Keratinocyte (primary cell): Measurements from ENCODE around the gene LYZL1. TPM values are rescaled to one million over a fixed set of nuclear protein-coding genes. Genes with fewer than 3 reads are reported as not detected.

Source experiments
- DNase-seq: peaks from one replicate; pipeline ENCODE4 v3.0.0-alpha.2; 2011; ENCODE audit warnings: low read depth, missing footprints, low spot score
- FAIRE-seq: peaks from 2 replicates; lab custom pipeline; 2011; peaks lifted over from hg19 to GRCh38; lab: Jason Lieb, UNC
- H2AFZ ChIP-seq: 2 replicates; pipeline ENCODE4 v1.6.0; 2012; ENCODE audit warnings: low read length, control low read depth, inconsistent platforms; ENCODE audit not compliant: control insufficient read depth
- H3K27ac ChIP-seq: 2 replicates; pipeline ENCODE4 v1.5.1; 2011; ENCODE audit warnings: low read length; ENCODE audit not compliant: control insufficient read depth, insufficient read depth
- H3K27me3 ChIP-seq: 3 replicates; pipeline ENCODE4 v1.6.0; 2011; ENCODE audit warnings: low read length; ENCODE audit not compliant: control insufficient read depth, insufficient read depth; ENCODE audit errors: extremely low read depth
- H3K36me3 ChIP-seq, 2 experiments: 2 replicates in 1 of 2; 3 replicates in 1 of 2; pipeline ENCODE4 v1.5.1; 2011; ENCODE audit warnings: low read length in 2 of 2, mild to moderate bottlenecking in 1 of 2; ENCODE audit not compliant: control insufficient read depth in 2 of 2, insufficient read depth in 2 of 2; ENCODE audit errors: extremely low read depth in 1 of 2
- H3K4me1 ChIP-seq: 3 replicates; pipeline ENCODE4 v1.5.1; 2011; ENCODE audit warnings: low read length; ENCODE audit not compliant: control insufficient read depth, insufficient read depth; ENCODE audit errors: extremely low read depth
- H3K4me2 ChIP-seq: 3 replicates; pipeline ENCODE4 v1.6.0; 2011; ENCODE audit warnings: low read depth, low read length; ENCODE audit not compliant: control insufficient read depth, insufficient read depth; ENCODE audit errors: extremely low read depth
- H3K4me3 ChIP-seq, 3 experiments: fragments of 200-600 bp in 1 of 3; sonication (generic) in 1 of 3; 2 replicates in 2 of 3; 3 replicates in 1 of 3; pipeline ENCODE4 v1.5.1; 2011 to 2016; ENCODE audit warnings: low read length in 3 of 3, mild to moderate bottlenecking in 3 of 3, control low read depth in 2 of 3, inconsistent platforms in 1 of 3, low read depth in 1 of 3, mixed read lengths in 1 of 3, mixed run types in 1 of 3, moderate library complexity in 1 of 3; ENCODE audit not compliant: control insufficient read depth in 2 of 3, insufficient read depth in 2 of 3; ENCODE audit errors: extremely low read depth in 1 of 3
- H3K79me2 ChIP-seq: 2 replicates; pipeline ENCODE4 v1.6.0; 2012; ENCODE audit warnings: low read length; ENCODE audit not compliant: control insufficient read depth, insufficient read depth
- H3K9ac ChIP-seq: 3 replicates; pipeline ENCODE4 v1.6.0; 2011; ENCODE audit warnings: low read length; ENCODE audit not compliant: control insufficient read depth, insufficient read depth; ENCODE audit errors: extremely low read depth
- H3K9me1 ChIP-seq: 3 replicates; pipeline ENCODE4 v1.6.0; 2011; ENCODE audit warnings: low read length; ENCODE audit not compliant: control insufficient read depth, insufficient read depth; ENCODE audit errors: extremely low read depth
- H3K9me3 ChIP-seq: 2 replicates; pipeline ENCODE4 v1.5.1; 2012; ENCODE audit warnings: low read depth, low read length; ENCODE audit not compliant: control insufficient read depth
- H4K20me1 ChIP-seq: 3 replicates; pipeline ENCODE4 v1.6.0; 2011; ENCODE audit warnings: low read length; ENCODE audit not compliant: control insufficient read depth, insufficient read depth; ENCODE audit errors: extremely low read depth
- CTCF ChIP-seq, 3 experiments: IDR thresholded peaks in 1 of 3; conservative IDR thresholded peaks in 1 of 3; optimal IDR thresholded peaks in 1 of 3; 2 replicates in 2 of 3; 3 replicates in 1 of 3; pipeline versions ENCODE3 to v1.5.1; 2011; ENCODE audit warnings: low read length in 3 of 3, mild to moderate bottlenecking in 3 of 3, moderate library complexity in 2 of 3, control low read depth in 1 of 3, inconsistent platforms in 1 of 3; ENCODE audit not compliant: insufficient read depth in 2 of 3; ENCODE audit errors: extremely low read depth in 1 of 3
- EZH2 ChIP-seq: IDR thresholded peaks from one replicate; pipeline ENCODE4 v1.6.1; 2012; ENCODE audit warnings: inconsistent platforms, mild to moderate bottlenecking, low read length, moderate library complexity
- dilution Hi-C: fragments of 300-500 bp; cut with MboI; formaldehyde crosslinking; loops from one replicate; pipeline ENCODE4 v1.7.0; 2020; ENCODE audit warnings: low sequenced_read_pairs; ENCODE audit not compliant: extremely low pct_ligation_motif_present
- polyA plus RNA-seq, 5 experiments: library from polyadenylated mRNA; depleted of rRNA in 3 of 5; stranded (reverse) in 3 of 5; stranded (forward) in 1 of 5; unstranded in 1 of 5; fragments of >200 nt; gene quantifications; 1 replicate in 1 of 5; 2 replicates in 3 of 5; 3 replicates in 1 of 5; pipeline versions ENCODE4 v1.2.1 to v1.2.3, GENCODE V29; 2011 to 2012; ENCODE audit warnings: missing spikeins in 2 of 5, low read depth in 1 of 5, low replicate concordance in 1 of 5

The LYZL1 gene
- polyA plus RNA-seq, 1 donor (not counting 4 experiments of a cell fraction or from before 2014, with no cell fraction given), result not detected

- Histone ChIP-seq H3K9me3 (no peaks in the 10 kb centered on the region), H3K9ac (no peak overlapping the region)
- no peak for FAIRE-seq
Observed at GRCh38 chr10:29252811-29253689, 35.8 kb upstream of the LYZL1 start.

GRCh38 chr10:29253690-29254029 lies 35.2 kb upstream of the LYZL1 start:
- no peak for FAIRE-seq

More at GRCh38 chr10:29252811-29253689, 35.8 kb upstream of the LYZL1 start:
- Histone ChIP-seq H3K27ac (no peak overlapping the region), H4K20me1 (no peaks in the 10 kb centered on the region), H2AFZ (no peak overlapping the region), H3K36me3 (no peaks in the 10 kb centered on the region), H3K4me1 (no peaks in the 10 kb centered on the region), H3K4me2 (no peak overlapping the region), H3K4me3 (no peak overlapping the region), H3K9me1 (no peaks in the 10 kb centered on the region), H3K79me2 (no peaks in the 10 kb centered on the region), H3K27me3 (peaks cover 35% of the 10 kb centered on the region)
- DNase-seq, result no peak
- no peak for TF ChIP-seq CTCF (optimal IDR thresholded peaks at IDR 0.05 in 1 of 3, IDR thresholded peaks at IDR 0.05 in 1 of 3, conservative IDR thresholded peaks at IDR 0.05 in 1 of 3; ENCODE audit: extremely low read depth in 1 of 3, insufficient read depth in 2 of 3, low read length in 3 of 3)
- TF ChIP-seq EZH2, result no peak
- dilution Hi-C loops, result no loop called here

More at GRCh38 chr10:29253690-29254029, 35.2 kb upstream of the LYZL1 start:
- H3K4me3 ChIP-seq, result no peak overlapping the region
- H3K9me3 ChIP-seq, result no peaks in the 10 kb centered on the region
- dilution Hi-C loops, result no loop called here
- H3K36me3 ChIP-seq, result no peaks in the 10 kb centered on the region
- H3K4me1 ChIP-seq, result no peaks in the 10 kb centered on the region
- H2AFZ ChIP-seq, result no peak overlapping the region
- TF ChIP-seq CTCF (optimal IDR thresholded peaks at IDR 0.05 in 1 of 3, IDR thresholded peaks at IDR 0.05 in 1 of 3, conservative IDR thresholded peaks at IDR 0.05 in 1 of 3; ENCODE audit: extremely low read depth in 1 of 3, insufficient read depth in 2 of 3, low read length in 3 of 3) (no peak), EZH2 (no peak)
- no peaks in the 10 kb centered on the region for H3K79me2 ChIP-seq
- peaks cover 35% of the 10 kb centered on the region for H3K27me3 ChIP-seq
- H3K9ac ChIP-seq, result no peak overlapping the region
- H3K27ac ChIP-seq, result no peak overlapping the region
- no peak overlapping the region for H3K4me2 ChIP-seq
- H4K20me1 ChIP-seq, result no peaks in the 10 kb centered on the region
- no peak for DNase-seq
- no peaks in the 10 kb centered on the region for H3K9me1 ChIP-seq
